ENCODE results near the gene SVEP1. TPM values are rescaled to one million over a fixed set of nuclear protein-coding genes. Genes with fewer than 3 reads are reported as not detected.

SVEP1 gene
- total and polyA plus RNA-seq, 2 of the 13 experiments (the other 11 are each of a cell fraction or from before 2014, with no cell fraction given) = not detected

GRCh38 chr9:110337727-110338126, 241.8 kb downstream of the SVEP1 start, which contains the start of gene TXNDC8:
TXNDC8 (minus strand) TSS chr9:110337863.
- H3K27ac ChIP-seq (ENCODE audit: extremely low read length, insufficient read depth, low read length) = no peak within 1 kb of the TSS
- CTCF ChIA-PET (ENCODE audit: low intra/inter-chr PET ratio, low total read pairs) = no interaction called here
- no peaks in the 10 kb centered on the region for H3K79me2 ChIP-seq (ENCODE audit: insufficient read depth, low read length)
- H3K27me3 ChIP-seq (ENCODE audit: control insufficient read depth in 1 of 2, insufficient read depth in 2 of 2, low read length in 2 of 2) = no peaks in the 10 kb centered on the region
- no peak for FAIRE-seq
- H2AFZ ChIP-seq (ENCODE audit: low read length) = no peak within 1 kb of the TSS
- 50% methylated on average over 1 of the region's 1 CpG for WGBS (ENCODE audit: low lambda C conversion rate)
- H4K20me1 ChIP-seq (ENCODE audit: insufficient read depth, low read length) = no peaks in the 10 kb centered on the region
- H3K4me3 ChIP-seq (replicated peaks in 1 of 3; ENCODE audit: insufficient read depth in 1 of 3, low read depth in 2 of 3, low read length in 3 of 3) = no peak within 1 kb of the TSS
- no peaks in the 10 kb centered on the region for H3K9me3 ChIP-seq (ENCODE audit: low read length)
- no peak within 1 kb of the TSS for H3K9ac ChIP-seq (ENCODE audit: insufficient read depth, low read depth, low read length)
- in situ Hi-C loops (cut with HindIII; ENCODE audit: extremely low pct_ligation_motif_present, low pct_unique_long_range_greater_than_20kb) (no loop called here), intact Hi-C loops (cut with micrococcal nuclease; ENCODE audit: unreplicated experiment) (no loop called here)
- TF ChIP-seq ATF7 (IDR thresholded peaks at IDR 0.05) = peak; percentile 57
- no peak for TF ChIP-seq ATF7 (CRISPR knock-in tag; IDR thresholded peaks at IDR 0.05)
- no peak for TF ChIP-seq ZFX (CRISPR knock-in tag; IDR thresholded peaks at IDR 0.05; ENCODE audit: low read depth)
- peak; percentile 29; the same call in 1 of the 2 replicates for TF ChIP-seq CREB1 (IDR thresholded peaks at IDR 0.05)
- no peak for TF ChIP-seq CREB1 (CRISPR knock-in tag; IDR thresholded peaks at IDR 0.05)
- POLR2A ChIA-PET = no interaction called here
- no peaks in the 10 kb centered on the region for H3K36me3 ChIP-seq (replicated peaks in 1 of 2; ENCODE audit: control insufficient read depth in 1 of 2, insufficient read depth in 2 of 2, low read length in 2 of 2)
- H3K4me1 ChIP-seq (ENCODE audit: insufficient read depth, low read length) = no peaks in the 10 kb centered on the region
- H3K4me2 ChIP-seq (ENCODE audit: low read depth, low read length) = no peak within 1 kb of the TSS
- no peak for ATAC-seq
- no TSS peak for BruUV-seq (replicated peaks)
- DNase-seq (ENCODE audit: low spot score) = no peak

- no peak for DNase-seq (ENCODE audit: low spot score)
- Histone ChIP-seq H3K9me3 (ENCODE audit: low read length) (no peaks in the 10 kb centered on the region), H3K36me3 (replicated peaks in 1 of 2; ENCODE audit: control insufficient read depth in 1 of 2, insufficient read depth in 2 of 2, low read length in 2 of 2) (no peaks in the 10 kb centered on the region), H3K4me2 (ENCODE audit: low read depth, low read length) (no peak overlapping the region), H3K27ac (ENCODE audit: extremely low read length, insufficient read depth, low read length) (no peak overlapping the region), H3K27me3 (ENCODE audit: control insufficient read depth in 1 of 2, insufficient read depth in 2 of 2, low read length in 2 of 2) (no peaks in the 10 kb centered on the region), H3K79me2 (ENCODE audit: insufficient read depth, low read length) (no peaks in the 10 kb centered on the region), H3K9ac (ENCODE audit: insufficient read depth, low read depth, low read length) (no peak overlapping the region), H2AFZ (ENCODE audit: low read length) (no peak overlapping the region), H3K4me1 (ENCODE audit: insufficient read depth, low read length) (no peaks in the 10 kb centered on the region), H3K4me3 (replicated peaks in 1 of 3; ENCODE audit: insufficient read depth in 1 of 3, low read depth in 2 of 3, low read length in 3 of 3) (no peak overlapping the region), H4K20me1 (ENCODE audit: insufficient read depth, low read length) (no peaks in the 10 kb centered on the region)
- CTCF ChIA-PET (ENCODE audit: low intra/inter-chr PET ratio, low total read pairs) = no interaction called here
- no peak for ATAC-seq
- in situ Hi-C loops (cut with HindIII; ENCODE audit: extremely low pct_ligation_motif_present, low pct_unique_long_range_greater_than_20kb) (no loop called here), intact Hi-C loops (cut with micrococcal nuclease; ENCODE audit: unreplicated experiment) (no loop called here)
- no TSS peak for BruUV-seq (replicated peaks)
- no peak for FAIRE-seq
- POLR2A ChIA-PET = no interaction called here
- WGBS (ENCODE audit: low lambda C conversion rate) = 20% methylated on average over 1 of the region's 1 CpG
- TF ChIP-seq ATF4 (CRISPR knock-in tag; IDR thresholded peaks at IDR 0.05) (no peak), SNAPC4 (CRISPR knock-in tag; IDR thresholded peaks at IDR 0.05) (no peak), SMARCE1 (IDR thresholded peaks at IDR 0.05; ENCODE audit: borderline replicate concordance) (no peak), ZNF687 (CRISPR knock-in tag; IDR thresholded peaks at IDR 0.05) (no peak)
These were observed 243.2 kb downstream of the SVEP1 start for GRCh38 chr9:110336363-110336762.

Data from HepG2 (cell line).